GM12878 (cell line): ENCODE results near the gene HYOU1.

ENCODE experiments used
- EP300 ChIP-seq, 2 experiments: fragments of 150-350 bp in 1 of 2; IDR thresholded peaks; 2 replicates each; pipeline ENCODE4 v1.6.1; 2011 to 2012; ENCODE audit warnings: low read depth in 2 of 2, low read length in 2 of 2, borderline replicate concordance in 1 of 2, improper control_type of control experiment in 1 of 2, inconsistent platforms in 1 of 2; ENCODE audit not compliant: control insufficient read depth in 1 of 2
- EZH2 ChIP-seq: IDR thresholded peaks from 2 replicates; pipeline ENCODE4 v1.6.1; 2012; ENCODE audit warnings: low read depth, mild to moderate bottlenecking, control low read depth, inconsistent platforms, low read length, borderline replicate concordance; ENCODE audit not compliant: control insufficient read depth
- HCFC1 ChIP-seq: fragments of 150-350 bp; IDR thresholded peaks from 2 replicates; pipeline ENCODE4 v1.6.1; 2014; ENCODE audit warnings: low read length
- HDAC2 ChIP-seq: fragments of 200-600 bp; sonication (generic); IDR thresholded peaks from 2 replicates; pipeline ENCODE4 v1.6.1; 2017
- POLR2A ChIP-seq: IDR thresholded peaks from 2 replicates; pipeline ENCODE4 v1.6.1; 2011; ENCODE audit warnings: low read depth, mild to moderate bottlenecking, low read length
- POLR2AphosphoS2 ChIP-seq: IDR thresholded peaks from 2 replicates; pipeline ENCODE4 v1.6.1; 2011; ENCODE audit warnings: low read depth, mild to moderate bottlenecking, low read length, improper control_type of control experiment, moderate library complexity
- RAD21 ChIP-seq: IDR thresholded peaks from 2 replicates; pipeline ENCODE4 v1.6.1; 2011; ENCODE audit warnings: mild to moderate bottlenecking, low read depth, low read length, moderate library complexity; ENCODE audit not compliant: insufficient read depth
- TAF1 ChIP-seq: IDR thresholded peaks from 2 replicates; pipeline ENCODE4 v1.6.1; 2011; ENCODE audit warnings: mild to moderate bottlenecking, low read depth, low read length, borderline replicate concordance
- ZNF274 ChIP-seq: IDR thresholded peaks from one replicate; pipeline ENCODE4 v1.8.0; 2011; ENCODE audit not compliant: insufficient read length, insufficient read depth
- TF ChIP-seq, protein P1 (sequence below): IDR thresholded peaks from 2 replicates; pipeline ENCODE4 v1.6.1; 2011; ENCODE audit warnings: mild to moderate bottlenecking, low read depth, low read length, moderate library complexity; ENCODE audit not compliant: insufficient replicate concordance
- TF ChIP-seq, protein P2 (sequence below), 3 experiments: IDR thresholded peaks in 2 of 3; conservative IDR thresholded peaks in 1 of 3; 2 replicates each; pipeline ENCODE4 v1.5.1; 2011; ENCODE audit warnings: low read depth in 3 of 3, low read length in 3 of 3, mild to moderate bottlenecking in 3 of 3, control low read depth in 2 of 3, moderate library complexity in 2 of 3, inconsistent platforms in 1 of 3, mixed read lengths in 1 of 3; ENCODE audit not compliant: control insufficient read depth in 2 of 3, insufficient read depth in 1 of 3; ENCODE audit errors: extremely low read depth in 1 of 3
- TF ChIP-seq, protein P3 (sequence below): IDR thresholded peaks from 2 replicates; pipeline ENCODE4 v1.6.1; 2011; ENCODE audit warnings: low read depth, low read length, improper control_type of control experiment, borderline replicate concordance

DNA sequence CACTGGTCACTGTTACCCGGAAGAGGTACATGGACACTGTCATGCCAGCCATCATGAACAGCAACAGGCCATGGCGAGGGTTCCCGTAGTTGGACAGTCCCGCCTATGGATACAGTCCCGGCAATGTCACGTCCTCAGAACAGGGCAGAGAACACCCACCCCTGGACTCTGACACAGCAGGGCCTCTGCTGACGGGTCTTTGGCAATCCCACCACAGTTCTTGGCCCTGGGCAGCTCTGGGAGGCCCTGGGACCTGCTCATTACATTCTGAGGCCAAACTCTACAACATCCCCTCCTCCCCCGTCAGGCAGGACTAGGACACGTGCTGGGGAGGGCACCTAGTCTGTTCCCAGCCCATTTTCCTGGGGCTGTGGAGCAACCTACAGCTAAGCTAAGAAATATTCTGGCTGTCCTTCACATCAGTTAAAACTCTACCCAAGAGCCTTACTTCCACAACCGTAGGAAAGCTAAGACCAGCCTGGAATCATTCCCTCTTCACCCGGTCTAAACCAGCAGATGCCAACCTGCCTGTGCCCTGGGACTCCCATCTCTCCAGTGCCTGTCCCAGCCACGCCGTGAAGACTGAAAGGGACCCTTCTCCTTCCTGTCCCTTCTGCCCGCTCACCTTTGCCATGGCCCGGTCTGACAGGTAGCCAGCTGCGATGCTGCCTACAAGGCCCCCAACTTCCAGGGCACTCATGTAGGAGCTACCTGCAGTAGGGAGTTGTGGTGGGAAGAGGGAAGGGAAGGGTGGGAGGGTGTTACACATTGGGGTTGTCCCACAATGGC lies 30.8 kb downstream of the HYOU1 start:
- no peak for TF ChIP-seq TAF1
- no peak for TF ChIP-seq EP300 (IDR thresholded peaks at IDR 0.05; ENCODE audit: borderline replicate concordance in 1 of 2, control insufficient read depth in 1 of 2, low read depth in 2 of 2, low read length in 2 of 2)
- TF ChIP-seq, protein P1, sequence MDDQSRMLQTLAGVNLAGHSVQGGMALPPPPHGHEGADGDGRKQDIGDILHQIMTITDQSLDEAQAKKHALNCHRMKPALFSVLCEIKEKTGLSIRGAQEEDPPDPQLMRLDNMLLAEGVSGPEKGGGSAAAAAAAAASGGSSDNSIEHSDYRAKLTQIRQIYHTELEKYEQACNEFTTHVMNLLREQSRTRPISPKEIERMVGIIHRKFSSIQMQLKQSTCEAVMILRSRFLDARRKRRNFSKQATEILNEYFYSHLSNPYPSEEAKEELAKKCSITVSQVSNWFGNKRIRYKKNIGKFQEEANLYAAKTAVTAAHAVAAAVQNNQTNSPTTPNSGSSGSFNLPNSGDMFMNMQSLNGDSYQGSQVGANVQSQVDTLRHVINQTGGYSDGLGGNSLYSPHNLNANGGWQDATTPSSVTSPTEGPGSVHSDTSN: no peak
- TF ChIP-seq HDAC2: no peak
- no peak for TF ChIP-seq POLR2AphosphoS2
- no peak for TF ChIP-seq EZH2
- peak; percentile 22; the same call in 1 of the 2 replicates for TF ChIP-seq POLR2A
- TF ChIP-seq, protein P2, sequence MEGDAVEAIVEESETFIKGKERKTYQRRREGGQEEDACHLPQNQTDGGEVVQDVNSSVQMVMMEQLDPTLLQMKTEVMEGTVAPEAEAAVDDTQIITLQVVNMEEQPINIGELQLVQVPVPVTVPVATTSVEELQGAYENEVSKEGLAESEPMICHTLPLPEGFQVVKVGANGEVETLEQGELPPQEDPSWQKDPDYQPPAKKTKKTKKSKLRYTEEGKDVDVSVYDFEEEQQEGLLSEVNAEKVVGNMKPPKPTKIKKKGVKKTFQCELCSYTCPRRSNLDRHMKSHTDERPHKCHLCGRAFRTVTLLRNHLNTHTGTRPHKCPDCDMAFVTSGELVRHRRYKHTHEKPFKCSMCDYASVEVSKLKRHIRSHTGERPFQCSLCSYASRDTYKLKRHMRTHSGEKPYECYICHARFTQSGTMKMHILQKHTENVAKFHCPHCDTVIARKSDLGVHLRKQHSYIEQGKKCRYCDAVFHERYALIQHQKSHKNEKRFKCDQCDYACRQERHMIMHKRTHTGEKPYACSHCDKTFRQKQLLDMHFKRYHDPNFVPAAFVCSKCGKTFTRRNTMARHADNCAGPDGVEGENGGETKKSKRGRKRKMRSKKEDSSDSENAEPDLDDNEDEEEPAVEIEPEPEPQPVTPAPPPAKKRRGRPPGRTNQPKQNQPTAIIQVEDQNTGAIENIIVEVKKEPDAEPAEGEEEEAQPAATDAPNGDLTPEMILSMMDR (IDR thresholded peaks at IDR 0.05 in 2 of 3, conservative IDR thresholded peaks at IDR 0.05 in 1 of 3; ENCODE audit: control insufficient read depth in 2 of 3, extremely low read depth in 1 of 3, insufficient read depth in 1 of 3, low read depth in 3 of 3, low read length in 3 of 3): no peak
- TF ChIP-seq, protein P3, sequence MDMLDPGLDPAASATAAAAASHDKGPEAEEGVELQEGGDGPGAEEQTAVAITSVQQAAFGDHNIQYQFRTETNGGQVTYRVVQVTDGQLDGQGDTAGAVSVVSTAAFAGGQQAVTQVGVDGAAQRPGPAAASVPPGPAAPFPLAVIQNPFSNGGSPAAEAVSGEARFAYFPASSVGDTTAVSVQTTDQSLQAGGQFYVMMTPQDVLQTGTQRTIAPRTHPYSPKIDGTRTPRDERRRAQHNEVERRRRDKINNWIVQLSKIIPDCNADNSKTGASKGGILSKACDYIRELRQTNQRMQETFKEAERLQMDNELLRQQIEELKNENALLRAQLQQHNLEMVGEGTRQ: no peak
- no peak for TF ChIP-seq RAD21
- TF ChIP-seq ZNF274: no peak
- no peak for TF ChIP-seq HCFC1
